Ramos (cell line): Measurements from ENCODE around the gene COMMD4.
"Not testable (repeated sequence)": the region's sequence is repeated elsewhere in the genome, so short reads cannot be mapped to it uniquely, and the experiment has no call there.

Experiments
- in situ Hi-C: fragments of 300-500 bp; cut with MboI; formaldehyde crosslinking; loops from one replicate; pipeline ENCODE4 v1.14.3; 2022; ENCODE audit warnings: low sequenced_read_pairs; ENCODE audit not compliant: unreplicated experiment

COMMD4 gene

GRCh38 chr15:75367006-75367405 lies 31.1 kb downstream of the COMMD4 start:
- in situ Hi-C loops = loop anchor here (25.0 kb wide), 1 partner anchor 270 kb away; the partner anchor contains the start of genes IMP3, SNUPN and SNX33

GRCh38 chr15:75367406-75367912 lies 31.6 kb downstream of the COMMD4 start:
- in situ Hi-C loops = loop anchor here (25.0 kb wide), 1 partner anchor 270 kb away; the partner anchor contains the start of genes IMP3, SNUPN and SNX33

- in situ Hi-C loops = loop anchor here (25.0 kb wide), 1 partner anchor 269 kb away; the partner anchor contains the start of genes IMP3, SNUPN and SNX33
Observed at GRCh38 chr15:75367913-75368688, 32.2 kb downstream of the COMMD4 start, which contains the start of gene MAN2C1. TSS of gene MAN2C1 (minus strand) at chr15:75368607. CDS start at chr15:75368583, 24 bp downstream.

GRCh38 chr15:75368689-75369239 lies 32.9 kb downstream of the COMMD4 start:
- in situ Hi-C loops = loop anchor here (25.0 kb wide), 1 partner anchor 269 kb away; the partner anchor contains the start of genes IMP3, SNUPN and SNX33

GRCh38 chr15:75369897-75370581 lies 34.2 kb downstream of the COMMD4 start:
- in situ Hi-C loops = loop anchor here (25.0 kb wide), 1 partner anchor 267 kb away; the partner anchor contains the start of genes IMP3, SNUPN and SNX33

- in situ Hi-C loops = loop anchor here (25.0 kb wide), 1 partner anchor 266 kb away; the partner anchor contains the start of genes IMP3, SNUPN and SNX33
Observed at GRCh38 chr15:75371486-75371885, 35.6 kb downstream of the COMMD4 start.

- in situ Hi-C loops = loop anchor here (25.0 kb wide), 1 partner anchor 265 kb away; the partner anchor contains the start of genes IMP3, SNUPN and SNX33
Observed at GRCh38 chr15:75371901-75372688, 36.2 kb downstream of the COMMD4 start.

- in situ Hi-C loops = no loop called here
Observed at GRCh38 chr15:75380773-75381172, 44.9 kb downstream of the COMMD4 start.

- in situ Hi-C loops = not testable (repeated sequence)
Observed at GRCh38 chr15:75383986-75384385, 48.1 kb downstream of the COMMD4 start.
